ENCODE results near the gene TFCP2. TPM values are rescaled to one million over a fixed set of nuclear protein-coding genes. Genes with fewer than 3 reads are reported as not detected.

Gene TFCP2
- total and polyA plus RNA-seq, 2 of the 13 experiments (the other 11 are each of a cell fraction or from before 2014, with no cell fraction given) = 7.6 to 10.0 TPM

DNA sequence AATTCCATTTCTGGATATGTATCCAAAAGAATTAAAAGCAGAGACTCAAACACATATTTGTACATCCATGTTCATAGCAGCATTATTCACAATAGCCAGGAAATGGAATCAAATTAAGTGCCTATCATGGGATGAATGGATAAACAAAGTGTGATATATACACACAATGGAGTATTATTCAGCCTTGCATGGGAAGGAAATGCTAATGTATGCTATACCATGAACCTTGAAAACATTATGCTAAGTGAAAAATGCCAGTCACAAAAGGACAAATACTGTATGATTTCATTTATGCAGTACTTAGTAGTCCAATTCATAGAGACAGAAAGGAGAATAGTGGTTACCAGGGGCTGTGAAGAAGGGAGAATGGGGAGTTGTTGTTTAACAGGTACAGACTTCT is 57.4 kb downstream of the TFCP2 start (continued):
- TF ChIP-seq, protein P1, sequence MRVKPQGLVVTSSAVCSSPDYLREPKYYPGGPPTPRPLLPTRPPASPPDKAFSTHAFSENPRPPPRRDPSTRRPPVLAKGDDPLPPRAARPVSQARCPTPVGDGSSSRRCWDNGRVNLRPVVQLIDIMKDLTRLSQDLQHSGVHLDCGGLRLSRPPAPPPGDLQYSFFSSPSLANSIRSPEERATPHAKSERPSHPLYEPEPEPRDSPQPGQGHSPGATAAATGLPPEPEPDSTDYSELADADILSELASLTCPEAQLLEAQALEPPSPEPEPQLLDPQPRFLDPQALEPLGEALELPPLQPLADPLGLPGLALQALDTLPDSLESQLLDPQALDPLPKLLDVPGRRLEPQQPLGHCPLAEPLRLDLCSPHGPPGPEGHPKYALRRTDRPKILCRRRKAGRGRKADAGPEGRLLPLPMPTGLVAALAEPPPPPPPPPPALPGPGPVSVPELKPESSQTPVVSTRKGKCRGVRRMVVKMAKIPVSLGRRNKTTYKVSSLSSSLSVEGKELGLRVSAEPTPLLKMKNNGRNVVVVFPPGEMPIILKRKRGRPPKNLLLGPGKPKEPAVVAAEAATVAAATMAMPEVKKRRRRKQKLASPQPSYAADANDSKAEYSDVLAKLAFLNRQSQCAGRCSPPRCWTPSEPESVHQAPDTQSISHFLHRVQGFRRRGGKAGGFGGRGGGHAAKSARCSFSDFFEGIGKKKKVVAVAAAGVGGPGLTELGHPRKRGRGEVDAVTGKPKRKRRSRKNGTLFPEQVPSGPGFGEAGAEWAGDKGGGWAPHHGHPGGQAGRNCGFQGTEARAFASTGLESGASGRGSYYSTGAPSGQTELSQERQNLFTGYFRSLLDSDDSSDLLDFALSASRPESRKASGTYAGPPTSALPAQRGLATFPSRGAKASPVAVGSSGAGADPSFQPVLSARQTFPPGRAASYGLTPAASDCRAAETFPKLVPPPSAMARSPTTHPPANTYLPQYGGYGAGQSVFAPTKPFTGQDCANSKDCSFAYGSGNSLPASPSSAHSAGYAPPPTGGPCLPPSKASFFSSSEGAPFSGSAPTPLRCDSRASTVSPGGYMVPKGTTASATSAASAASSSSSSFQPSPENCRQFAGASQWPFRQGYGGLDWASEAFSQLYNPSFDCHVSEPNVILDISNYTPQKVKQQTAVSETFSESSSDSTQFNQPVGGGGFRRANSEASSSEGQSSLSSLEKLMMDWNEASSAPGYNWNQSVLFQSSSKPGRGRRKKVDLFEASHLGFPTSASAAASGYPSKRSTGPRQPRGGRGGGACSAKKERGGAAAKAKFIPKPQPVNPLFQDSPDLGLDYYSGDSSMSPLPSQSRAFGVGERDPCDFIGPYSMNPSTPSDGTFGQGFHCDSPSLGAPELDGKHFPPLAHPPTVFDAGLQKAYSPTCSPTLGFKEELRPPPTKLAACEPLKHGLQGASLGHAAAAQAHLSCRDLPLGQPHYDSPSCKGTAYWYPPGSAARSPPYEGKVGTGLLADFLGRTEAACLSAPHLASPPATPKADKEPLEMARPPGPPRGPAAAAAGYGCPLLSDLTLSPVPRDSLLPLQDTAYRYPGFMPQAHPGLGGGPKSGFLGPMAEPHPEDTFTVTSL (CRISPR knock-in tag; IDR thresholded peaks at IDR 0.05; ENCODE audit: borderline replicate concordance) = no peak

- in situ Hi-C loops (cut with HindIII; ENCODE audit: extremely low pct_ligation_motif_present, low pct_unique_long_range_greater_than_20kb) (no loop called here), intact Hi-C loops (cut with micrococcal nuclease; ENCODE audit: unreplicated experiment) (no loop called here)
- FAIRE-seq (no peak), ATAC-seq (no peak), DNase-seq (ENCODE audit: low spot score) (no peak)
- WGBS (ENCODE audit: low lambda C conversion rate) = 94% methylated on average over 4 of the region's 4 CpGs
- peaks cover 15 to 42% of the 10 kb centered on the region in 2 experiments; a peak in 4 of 5 replicates for H3K36me3 ChIP-seq (replicated peaks in 1 of 2; ENCODE audit: control insufficient read depth in 1 of 2, insufficient read depth in 2 of 2, low read length in 2 of 2)
- H3K9ac ChIP-seq (ENCODE audit: insufficient read depth, low read depth, low read length) = no peak overlapping the region
- no peak overlapping the region for H3K4me3 ChIP-seq (replicated peaks in 1 of 3; ENCODE audit: insufficient read depth in 1 of 3, low read depth in 2 of 3, low read length in 3 of 3)
- no peaks in the 10 kb centered on the region for H3K27me3 ChIP-seq (ENCODE audit: control insufficient read depth in 1 of 2, insufficient read depth in 2 of 2, low read length in 2 of 2)
- CTCF ChIA-PET (ENCODE audit: low intra/inter-chr PET ratio, low total read pairs) = no interaction called here
- no peaks in the 10 kb centered on the region for H3K9me3 ChIP-seq (ENCODE audit: low read length)
- no peaks in the 10 kb centered on the region for H3K79me2 ChIP-seq (ENCODE audit: insufficient read depth, low read length)
- no peaks in the 10 kb centered on the region for H4K20me1 ChIP-seq (ENCODE audit: insufficient read depth, low read length)
- no peak overlapping the region for H3K27ac ChIP-seq (ENCODE audit: extremely low read length, insufficient read depth, low read length)
- H3K4me2 ChIP-seq (ENCODE audit: low read depth, low read length) = no peak overlapping the region
- no peaks in the 10 kb centered on the region for H3K4me1 ChIP-seq (ENCODE audit: insufficient read depth, low read length)
- no peak overlapping the region for H2AFZ ChIP-seq (ENCODE audit: low read length)
- no TSS peak for BruUV-seq (replicated peaks)
- POLR2A ChIA-PET = no interaction called here
- TF ChIP-seq ZNF747 (CRISPR knock-in tag; IDR thresholded peaks at IDR 0.05; ENCODE audit: borderline replicate concordance) = no peak
- no peak for TF ChIP-seq HOMEZ (CRISPR knock-in tag; IDR thresholded peaks at IDR 0.05; ENCODE audit: low read depth)
- no peak for TF ChIP-seq BCL6 (CRISPR knock-in tag; IDR thresholded peaks at IDR 0.05)
- TF ChIP-seq ARID2 (CRISPR knock-in tag; IDR thresholded peaks at IDR 0.05; ENCODE audit: borderline replicate concordance) = no peak
- no peak for TF ChIP-seq XRCC5 (optimal IDR thresholded peaks at IDR 0.05; ENCODE audit: low read length)
- TF ChIP-seq THAP9 (CRISPR knock-in tag; IDR thresholded peaks at IDR 0.05; ENCODE audit: borderline replicate concordance) = no peak
- no peak for TF ChIP-seq AGO2 (optimal IDR thresholded peaks at IDR 0.05; ENCODE audit: low read depth, low read length)
- TF ChIP-seq ZNF263 (CRISPR knock-in tag; IDR thresholded peaks at IDR 0.05) = no peak
- TF ChIP-seq MAFG (CRISPR knock-in tag; IDR thresholded peaks at IDR 0.05) = no peak
- no peak for TF ChIP-seq ZBTB8A (CRISPR knock-in tag; IDR thresholded peaks at IDR 0.05; ENCODE audit: borderline replicate concordance, low read depth)
- TF ChIP-seq SOX13 (IDR thresholded peaks at IDR 0.05) = no peak
- TF ChIP-seq SOX13 (CRISPR knock-in tag; conservative IDR thresholded peaks at IDR 0.05 in 1 of 2, IDR thresholded peaks at IDR 0.05 in 1 of 2) = no peak
- no peak for TF ChIP-seq MYNN (CRISPR knock-in tag; IDR thresholded peaks at IDR 0.05; ENCODE audit: low read depth)
Observed at GRCh38 chr12:51108136-51108535, 64.8 kb downstream of the TFCP2 start.

Measured in HepG2 (cell line).